Esophagus muscularis mucosa (tissue), 4 donors: ENCODE results near the gene SPOUT1.
A peak's percentile ranks its signal among the peaks of the same experiment; 100 is the strongest.

Source experiments
- EP300 ChIP-seq: sonication (generic); formaldehyde crosslinking; IDR thresholded peaks from one replicate; pipeline ENCODE4 v1.6.1; 2017; ENCODE audit warnings: antibody characterized with exemption
- POLR2A ChIP-seq: fragments of 450-650 bp; IDR thresholded peaks from one replicate; pipeline ENCODE4 v1.6.1; 2017; ENCODE audit warnings: antibody characterized with exemption, moderate library complexity, mild to moderate bottlenecking, low read depth
- TF ChIP-seq, protein P1 (sequence below), 3 experiments: fragments of 200-600 bp in 2 of 3; fragments of 450-650 bp in 1 of 3; sonication (generic) in 2 of 3; IDR thresholded peaks; one replicate each; pipeline ENCODE4 v1.5.1; 2017 to 2019; ENCODE audit warnings: antibody characterized with exemption in 3 of 3, mild to moderate bottlenecking in 2 of 3, moderate library complexity in 1 of 3

DNA sequence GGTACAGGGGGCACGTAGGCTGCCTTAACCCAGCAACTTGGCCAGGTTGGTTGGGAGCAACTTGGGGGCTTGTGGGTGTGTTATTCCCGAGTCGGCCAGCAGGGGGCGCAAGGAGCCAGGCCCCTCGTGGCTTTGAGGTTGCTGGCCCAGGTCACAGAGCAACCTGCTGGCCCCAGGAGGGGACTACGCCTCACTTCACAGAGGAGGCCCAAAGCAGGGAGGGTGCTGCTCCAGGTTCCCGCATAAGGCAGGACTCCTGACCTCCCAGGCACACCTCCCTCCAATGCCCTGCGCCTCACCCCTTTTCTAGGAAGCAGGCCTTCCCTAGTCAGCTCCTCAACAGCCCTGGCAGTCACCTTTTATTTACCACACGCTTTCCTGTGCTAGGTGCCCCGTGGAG is 34.1 kb upstream of the SPOUT1 start:
- TF ChIP-seq, protein P1, sequence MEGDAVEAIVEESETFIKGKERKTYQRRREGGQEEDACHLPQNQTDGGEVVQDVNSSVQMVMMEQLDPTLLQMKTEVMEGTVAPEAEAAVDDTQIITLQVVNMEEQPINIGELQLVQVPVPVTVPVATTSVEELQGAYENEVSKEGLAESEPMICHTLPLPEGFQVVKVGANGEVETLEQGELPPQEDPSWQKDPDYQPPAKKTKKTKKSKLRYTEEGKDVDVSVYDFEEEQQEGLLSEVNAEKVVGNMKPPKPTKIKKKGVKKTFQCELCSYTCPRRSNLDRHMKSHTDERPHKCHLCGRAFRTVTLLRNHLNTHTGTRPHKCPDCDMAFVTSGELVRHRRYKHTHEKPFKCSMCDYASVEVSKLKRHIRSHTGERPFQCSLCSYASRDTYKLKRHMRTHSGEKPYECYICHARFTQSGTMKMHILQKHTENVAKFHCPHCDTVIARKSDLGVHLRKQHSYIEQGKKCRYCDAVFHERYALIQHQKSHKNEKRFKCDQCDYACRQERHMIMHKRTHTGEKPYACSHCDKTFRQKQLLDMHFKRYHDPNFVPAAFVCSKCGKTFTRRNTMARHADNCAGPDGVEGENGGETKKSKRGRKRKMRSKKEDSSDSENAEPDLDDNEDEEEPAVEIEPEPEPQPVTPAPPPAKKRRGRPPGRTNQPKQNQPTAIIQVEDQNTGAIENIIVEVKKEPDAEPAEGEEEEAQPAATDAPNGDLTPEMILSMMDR (IDR thresholded peaks at IDR 0.05) = peak; percentile 91 to 98 (median 98)
- TF ChIP-seq EP300 = no peak
- no peak for TF ChIP-seq POLR2A
